Activated T-helper 1 cell treated with anti-CD3 and anti-CD28 coated beads, Interleukin-12 subunit alpha, Interleukin-12 subunit beta, Interleukin-2, Interleukin-4 antibody, amounts not matched to agents 30 ng/mL and 10 ng/mL and 1 ng/mL, durations not matched to agents 14 hours and 24 hours and 36 hours (primary cell): ENCODE data around the gene OR4F6. TPM values are rescaled to one million over a fixed set of nuclear protein-coding genes. Genes with fewer than 3 reads are reported as not detected.

Experiments
- DNase-seq: peaks from one replicate; pipeline ENCODE4 v3.0.0; 2021; ENCODE audit warnings: low spot score
- H3K27ac Mint-ChIP-seq: one replicate; pipeline ENCODE4 v1.8.0; 2021; ENCODE audit warnings: mild to moderate bottlenecking, mixed read lengths
- H3K27me3 Mint-ChIP-seq: one replicate; pipeline ENCODE4 v1.8.0; 2022; ENCODE audit warnings: mild to moderate bottlenecking, moderate library complexity, mixed read lengths; ENCODE audit not compliant: insufficient read depth
- H3K36me3 Mint-ChIP-seq: one replicate; pipeline ENCODE4 v1.8.0; 2021; ENCODE audit warnings: low read depth, mixed read lengths
- H3K4me1 Mint-ChIP-seq: one replicate; pipeline ENCODE4 v1.8.0; 2021; ENCODE audit warnings: low read depth, mixed read lengths
- H3K4me3 Mint-ChIP-seq: one replicate; pipeline ENCODE4 v1.8.0; 2021; ENCODE audit warnings: mild to moderate bottlenecking, moderate library complexity, mixed read lengths
- H3K9me3 Mint-ChIP-seq: one replicate; pipeline ENCODE4 v1.8.0; 2021; ENCODE audit warnings: mixed read lengths
- intact Hi-C: fragments of 100-400 bp; cut with micrococcal nuclease; formaldehyde crosslinking; loops from one replicate; pipeline ENCODE4 v1.15.1; 2024
- total RNA-seq: library from RNA; stranded (reverse); gene quantifications from 2 replicates; pipeline ENCODE4 v1.2.3, GENCODE V29; 2022

Gene OR4F6
- total RNA-seq, 1 donor from 2014 or later, result not detected

GRCh38 chr15:101810456-101810855 is 7.1 kb downstream of the OR4F6 start:
- intact Hi-C loops, result no loop called here
- Mint-ChIP-seq H3K4me1 (no peaks in the 10 kb centered on the region), H3K9me3 (no peaks in the 10 kb centered on the region), H3K27ac (no peak overlapping the region), H3K36me3 (no peaks in the 10 kb centered on the region), H3K4me3 (no peak overlapping the region), H3K27me3 (peaks cover 6% of the 10 kb centered on the region)
- DNase-seq, result no peak

- Mint-ChIP-seq H3K27me3 (peaks cover 6% of the 10 kb centered on the region), H3K27ac (no peak overlapping the region), H3K9me3 (no peaks in the 10 kb centered on the region), H3K36me3 (no peaks in the 10 kb centered on the region), H3K4me3 (no peak overlapping the region), H3K4me1 (no peaks in the 10 kb centered on the region)
- DNase-seq, result no peak
- intact Hi-C loops, result no loop called here
Measured at GRCh38 chr15:101810876-101811275, 7.6 kb downstream of the OR4F6 start.

GRCh38 chr15:101811902-101812301 is 8.6 kb downstream of the OR4F6 start, which contains the start of gene OR4F15:
TSS of gene OR4F15 (plus strand) at chr15:101812202. CDS start at chr15:101818187, 5,985 bp downstream.
- Mint-ChIP-seq H3K27me3 (peaks cover 6% of the 10 kb centered on the region), H3K4me3 (no peak within 1 kb of the TSS), H3K27ac (no peak within 1 kb of the TSS), H3K36me3 (no peaks in the 10 kb centered on the region), H3K9me3 (no peaks in the 10 kb centered on the region), H3K4me1 (no peaks in the 10 kb centered on the region)
- intact Hi-C loops, result no loop called here
- no peak for DNase-seq

- intact Hi-C loops, result no loop called here
- H3K4me1 Mint-ChIP-seq, result no peaks in the 10 kb centered on the region
- H3K4me3 Mint-ChIP-seq, result no peak overlapping the region
- H3K9me3 Mint-ChIP-seq, result no peaks in the 10 kb centered on the region
- H3K36me3 Mint-ChIP-seq, result no peaks in the 10 kb centered on the region
- H3K27ac Mint-ChIP-seq, result no peak overlapping the region
- no peak for DNase-seq
- H3K27me3 Mint-ChIP-seq, result peaks cover 9% of the 10 kb centered on the region
Measured at GRCh38 chr15:101813803-101814534, 10.7 kb downstream of the OR4F6 start.

- Mint-ChIP-seq H3K27ac (no peak overlapping the region), H3K9me3 (no peaks in the 10 kb centered on the region), H3K36me3 (no peaks in the 10 kb centered on the region), H3K4me3 (no peak overlapping the region), H3K4me1 (no peaks in the 10 kb centered on the region), H3K27me3 (peaks cover 9% of the 10 kb centered on the region)
- intact Hi-C loops, result no loop called here
- DNase-seq, result no peak
Measured at GRCh38 chr15:101820781-101821180, 17.5 kb downstream of the OR4F6 start.

GRCh38 chr15:101827257-101827656 is 23.9 kb downstream of the OR4F6 start:
- Mint-ChIP-seq H3K4me1 (no peaks in the 10 kb centered on the region), H3K27ac (no peak overlapping the region), H3K4me3 (no peak overlapping the region), H3K9me3 (no peaks in the 10 kb centered on the region), H3K36me3 (no peaks in the 10 kb centered on the region), H3K27me3 (peaks cover 8% of the 10 kb centered on the region)
- intact Hi-C loops, result no loop called here
- no peak for DNase-seq

GRCh38 chr15:101828774-101829173 is 25.5 kb downstream of the OR4F6 start:
- H3K36me3 Mint-ChIP-seq, result no peaks in the 10 kb centered on the region
- H3K4me1 Mint-ChIP-seq, result no peaks in the 10 kb centered on the region
- H3K27ac Mint-ChIP-seq, result no peak overlapping the region
- no peak for DNase-seq
- intact Hi-C loops, result no loop called here
- H3K4me3 Mint-ChIP-seq, result no peak overlapping the region
- no peaks in the 10 kb centered on the region for H3K9me3 Mint-ChIP-seq
- peaks cover 7% of the 10 kb centered on the region for H3K27me3 Mint-ChIP-seq

- H3K9me3 Mint-ChIP-seq, result no peaks in the 10 kb centered on the region
- H3K4me3 Mint-ChIP-seq, result no peak overlapping the region
- intact Hi-C loops, result no loop called here
- peaks cover 6% of the 10 kb centered on the region for H3K27me3 Mint-ChIP-seq
- H3K36me3 Mint-ChIP-seq, result no peaks in the 10 kb centered on the region
- no peak overlapping the region for H3K27ac Mint-ChIP-seq
- no peak for DNase-seq
- no peaks in the 10 kb centered on the region for H3K4me1 Mint-ChIP-seq
Measured at GRCh38 chr15:101841656-101842055, 38.3 kb downstream of the OR4F6 start.

- H3K4me1 Mint-ChIP-seq, result no peaks in the 10 kb centered on the region
- no peak overlapping the region for H3K27ac Mint-ChIP-seq
- no peak for DNase-seq
- no peaks in the 10 kb centered on the region for H3K9me3 Mint-ChIP-seq
- intact Hi-C loops, result no loop called here
- H3K27me3 Mint-ChIP-seq, result peaks cover 6% of the 10 kb centered on the region
- no peaks in the 10 kb centered on the region for H3K36me3 Mint-ChIP-seq
- no peak overlapping the region for H3K4me3 Mint-ChIP-seq
Measured at GRCh38 chr15:101844916-101845315, 41.6 kb downstream of the OR4F6 start.

- no peaks in the 10 kb centered on the region for H3K9me3 Mint-ChIP-seq
- no peak overlapping the region for H3K27ac Mint-ChIP-seq
- H3K36me3 Mint-ChIP-seq, result no peaks in the 10 kb centered on the region
- H3K4me3 Mint-ChIP-seq, result no peak overlapping the region
- intact Hi-C loops, result no loop called here
- no peaks in the 10 kb centered on the region for H3K4me1 Mint-ChIP-seq
- DNase-seq, result no peak
- H3K27me3 Mint-ChIP-seq, result peaks cover 12% of the 10 kb centered on the region
Measured at GRCh38 chr15:101852356-101852755, 49.0 kb downstream of the OR4F6 start.

Other genes with a start within 250 kb of the OR4F6 start
- 57.1 and 62.4 TPM in 2 replicates for gene TM2D3, start 151.1 kb upstream of the OR4F6 start, total RNA-seq
- 13.9 and 15.2 TPM in 2 replicates for gene TARS3, start 79.0 kb upstream of the OR4F6 start, total RNA-seq
- not detected in 2 replicates for gene OR4F15, start 8.7 kb downstream of the OR4F6 start, total RNA-seq